Testis (tissue), 3 donors: Measurements from ENCODE around the gene KLK14. TPM values are rescaled to one million over a fixed set of nuclear protein-coding genes. Genes with fewer than 3 reads are reported as not detected.

Experiments
- DNase-seq: peaks from one replicate; pipeline ENCODE4 v3.0.0-alpha.2; 2019
- H3K27ac ChIP-seq, 2 donors: fragments of 200-600 bp; sonication (generic); one replicate each; pipeline ENCODE4 v1.5.1; 2019
- H3K27me3 ChIP-seq: fragments of 200-600 bp; sonication (generic); one replicate; pipeline ENCODE4 v1.5.1; 2019
- H3K36me3 ChIP-seq: fragments of 200-600 bp; sonication (generic); one replicate; pipeline ENCODE4 v1.5.1; 2017; ENCODE audit warnings: low read depth; ENCODE audit errors: missing control alignments
- H3K4me1 ChIP-seq: fragments of 200-600 bp; sonication (generic); one replicate; pipeline ENCODE4 v1.5.1; 2019
- H3K4me3 ChIP-seq, 2 donors: fragments of 200-600 bp; sonication (generic); one replicate each; pipeline ENCODE4 v1.5.1; 2017 to 2019
- H3K9me3 ChIP-seq: fragments of 200-600 bp; sonication (generic); one replicate; pipeline ENCODE4 v1.5.1; 2017
- POLR2A ChIP-seq: fragments of 450-650 bp; IDR thresholded peaks from one replicate; pipeline ENCODE4 v1.6.1; 2017; ENCODE audit warnings: antibody characterized with exemption, mild to moderate bottlenecking, moderate library complexity
- WGBS, 2 donors: methylation state at CpG; one replicate each; pipeline ENCODE4 v1.1.5; 2018; 5-methylcytosine and 5-hydroxymethylcytosine counted together
- intact Hi-C: fragments of 100-400 bp; cut with DNase I; formaldehyde crosslinking; loops from one replicate; pipeline ENCODE4 v1.15.1; 2023; ENCODE audit warnings: low total_unique reads
- polyA plus RNA-seq: library from polyadenylated mRNA; stranded (reverse); fragments of 350-450 nt; fragmentation: Illumina TruSeq; extraction: RNeasy Lipid Tissue Mini Kit (QIAGEN cat#74804); gene quantifications from one replicate; pipeline ENCODE4 v1.2.3, GENCODE V29; 2014; ENCODE audit warnings: low read depth, low replicate concordance; ENCODE audit not compliant: insufficient read depth
- total RNA-seq, 2 donors: library from RNA; depleted of rRNA; stranded (reverse); fragments of >200 nt; gene quantifications; one replicate each; pipeline ENCODE4 v1.2.3, GENCODE V29; 2016
- TF ChIP-seq, protein P1 (sequence below), 3 experiments: fragments of 450-650 bp in 2 of 3; fragments of 200-600 bp in 1 of 3; sonication (generic) in 1 of 3; IDR thresholded peaks; one replicate each; pipeline ENCODE4 v1.5.1; 2016 to 2019; ENCODE audit warnings: antibody characterized with exemption in 3 of 3, mild to moderate bottlenecking in 2 of 3, moderate library complexity in 1 of 3

KLK14 gene
- total and polyA plus RNA-seq, 3 donors from 2014 or later, result 0.63 to 1.4 TPM; not detected in 1

DNA sequence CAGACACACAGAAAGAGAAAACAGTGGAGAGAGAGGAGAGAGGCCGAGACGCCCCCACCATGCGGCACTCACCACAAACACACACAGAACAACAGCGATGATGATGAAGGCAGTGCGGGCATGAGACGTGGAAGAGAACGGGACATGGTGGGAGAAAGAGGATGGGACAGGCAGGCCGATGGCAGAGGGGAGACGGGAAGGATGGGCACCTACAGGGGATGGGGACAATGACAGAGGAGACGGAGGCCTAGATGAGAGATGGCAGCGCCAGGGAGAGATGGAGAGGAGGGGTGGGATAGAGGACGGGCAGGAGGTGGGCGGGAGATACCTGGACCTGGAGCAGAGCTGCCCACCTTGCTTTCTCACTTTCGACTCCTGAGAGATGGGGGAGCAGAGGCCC, 1.1 kb upstream of the KLK14 start:
- Histone ChIP-seq H3K4me1 (no peaks in the 10 kb centered on the region), H3K27me3 (no peaks in the 10 kb centered on the region), H3K27ac (no peak overlapping the region), H3K9me3 (no peaks in the 10 kb centered on the region), H3K4me3 (no peak overlapping the region), H3K36me3 (no peaks in the 10 kb centered on the region)
- DNase-seq, result no peak
- WGBS, 2 donors, result 85 to 92% methylated on average over 14 of the region's 14 CpGs
- TF ChIP-seq POLR2A, result no peak
- TF ChIP-seq, protein P1, sequence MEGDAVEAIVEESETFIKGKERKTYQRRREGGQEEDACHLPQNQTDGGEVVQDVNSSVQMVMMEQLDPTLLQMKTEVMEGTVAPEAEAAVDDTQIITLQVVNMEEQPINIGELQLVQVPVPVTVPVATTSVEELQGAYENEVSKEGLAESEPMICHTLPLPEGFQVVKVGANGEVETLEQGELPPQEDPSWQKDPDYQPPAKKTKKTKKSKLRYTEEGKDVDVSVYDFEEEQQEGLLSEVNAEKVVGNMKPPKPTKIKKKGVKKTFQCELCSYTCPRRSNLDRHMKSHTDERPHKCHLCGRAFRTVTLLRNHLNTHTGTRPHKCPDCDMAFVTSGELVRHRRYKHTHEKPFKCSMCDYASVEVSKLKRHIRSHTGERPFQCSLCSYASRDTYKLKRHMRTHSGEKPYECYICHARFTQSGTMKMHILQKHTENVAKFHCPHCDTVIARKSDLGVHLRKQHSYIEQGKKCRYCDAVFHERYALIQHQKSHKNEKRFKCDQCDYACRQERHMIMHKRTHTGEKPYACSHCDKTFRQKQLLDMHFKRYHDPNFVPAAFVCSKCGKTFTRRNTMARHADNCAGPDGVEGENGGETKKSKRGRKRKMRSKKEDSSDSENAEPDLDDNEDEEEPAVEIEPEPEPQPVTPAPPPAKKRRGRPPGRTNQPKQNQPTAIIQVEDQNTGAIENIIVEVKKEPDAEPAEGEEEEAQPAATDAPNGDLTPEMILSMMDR (IDR thresholded peaks at IDR 0.05), result no peak
- intact Hi-C loops, result loop anchor here (10.0 kb wide), 1 partner anchor 59 kb away; the partner anchor contains the start of gene KLK11

DNA sequence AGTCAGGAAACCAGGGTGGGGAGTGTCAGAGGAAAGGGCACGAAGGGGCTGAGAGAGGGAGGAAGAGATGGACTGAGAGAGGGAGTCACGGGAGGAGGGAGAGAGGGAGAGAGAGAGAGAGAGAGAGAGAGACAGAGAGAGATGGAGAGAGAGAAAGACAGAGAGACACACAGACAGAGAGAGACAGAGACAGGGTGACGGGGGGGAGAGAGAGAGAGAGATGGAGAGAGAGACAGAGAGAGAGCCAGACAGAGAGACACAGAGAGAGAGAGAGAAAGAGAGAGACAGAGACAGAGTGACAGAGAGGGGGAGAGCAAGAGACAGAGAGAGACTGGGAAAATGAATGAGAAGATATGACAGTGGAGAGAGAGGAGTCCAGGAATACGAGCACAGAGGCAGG, 494 bp upstream of the KLK14 start:
- Histone ChIP-seq H3K9me3 (no peaks in the 10 kb centered on the region), H3K4me1 (no peaks in the 10 kb centered on the region), H3K4me3 (no peak overlapping the region), H3K36me3 (no peaks in the 10 kb centered on the region), H3K27me3 (no peaks in the 10 kb centered on the region), H3K27ac (no peak overlapping the region)
- TF ChIP-seq, protein P1 (IDR thresholded peaks at IDR 0.05), result no peak
- TF ChIP-seq POLR2A, result no peak
- 57 to 66% methylated on average over 4 of the region's 4 CpGs for WGBS, 2 donors
- no peak for DNase-seq
- intact Hi-C loops, result loop anchor here (10.0 kb wide), 1 partner anchor 58 kb away; the partner anchor contains the start of gene KLK11

DNA sequence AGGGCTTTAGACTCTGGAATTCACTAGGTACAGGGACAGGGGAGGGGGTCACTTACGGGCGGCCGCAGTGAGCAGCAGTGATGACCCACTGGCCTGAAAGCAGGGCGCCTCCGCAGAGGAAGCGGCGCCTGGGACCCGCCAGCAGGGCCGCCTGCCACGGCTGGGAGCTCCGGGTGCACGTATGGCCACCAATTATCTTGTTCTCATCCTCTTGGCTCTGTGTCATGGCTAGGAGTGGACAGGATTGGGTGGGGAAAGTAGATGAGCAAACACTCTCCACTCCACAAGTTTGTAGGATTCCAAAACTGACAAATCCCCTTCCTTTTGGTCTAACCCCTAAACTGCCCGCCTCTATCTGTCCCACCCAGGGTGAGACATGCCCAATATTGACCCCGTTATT, 1.2 kb downstream of the KLK14 start:
- Histone ChIP-seq H3K27ac (no peak overlapping the region), H3K4me3 (no peak overlapping the region), H3K27me3 (no peaks in the 10 kb centered on the region), H3K4me1 (no peaks in the 10 kb centered on the region), H3K36me3 (no peaks in the 10 kb centered on the region), H3K9me3 (no peaks in the 10 kb centered on the region)
- TF ChIP-seq, protein P1 (IDR thresholded peaks at IDR 0.05), result no peak
- TF ChIP-seq POLR2A, result no peak
- no peak for DNase-seq
- 90 to 91% methylated on average over 14 of the region's 14 CpGs for WGBS, 2 donors
- intact Hi-C loops, result loop anchor here (10.0 kb wide), 1 partner anchor 57 kb away; the partner anchor contains the start of gene KLK11

DNA sequence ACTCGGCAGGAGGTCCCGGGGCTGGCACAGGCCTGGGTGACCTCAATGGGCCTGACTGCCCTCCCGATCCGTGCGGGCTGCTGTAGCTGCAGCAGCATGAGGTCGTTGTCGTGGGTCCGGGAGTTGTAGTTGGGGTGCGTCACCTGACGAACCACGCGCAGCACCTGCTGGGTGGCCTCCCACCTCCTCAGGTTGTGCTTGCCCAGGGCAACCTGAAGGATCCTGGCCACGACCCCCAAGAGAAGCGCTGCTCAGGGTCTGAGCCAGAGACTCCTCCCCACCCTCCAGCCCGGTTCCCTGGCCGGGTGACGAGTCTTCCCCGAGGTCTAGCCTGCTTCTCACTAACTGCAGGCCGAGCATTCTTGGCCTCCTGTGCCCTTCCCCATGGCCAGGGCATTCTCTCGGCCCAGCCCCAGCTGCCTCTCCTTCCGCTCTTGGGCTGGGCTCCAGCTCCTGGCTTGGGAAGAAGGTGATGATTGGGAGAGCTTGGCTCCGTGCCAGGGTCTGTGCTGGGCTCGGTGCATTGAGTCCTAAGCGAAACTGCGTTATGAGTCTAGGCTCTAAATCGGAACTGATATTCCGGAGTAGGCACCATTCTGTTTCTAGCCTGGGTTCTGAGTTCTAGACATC, 3.1 kb downstream of the KLK14 start:
- H3K27me3 ChIP-seq, result no peaks in the 10 kb centered on the region
- DNase-seq, result no peak
- H3K4me1 ChIP-seq, result no peaks in the 10 kb centered on the region
- no peak overlapping the region for H3K4me3 ChIP-seq
- H3K27ac ChIP-seq, result no peak overlapping the region
- no peaks in the 10 kb centered on the region for H3K9me3 ChIP-seq
- no peaks in the 10 kb centered on the region for H3K36me3 ChIP-seq
- WGBS, 2 donors, result 54 to 73% methylated on average over 9 to 27 of the region's 27 CpGs
- TF ChIP-seq POLR2A, result no peak
- intact Hi-C loops, result loop anchor here (10.0 kb wide), 1 partner anchor 55 kb away; the partner anchor contains the start of gene KLK11

DNA sequence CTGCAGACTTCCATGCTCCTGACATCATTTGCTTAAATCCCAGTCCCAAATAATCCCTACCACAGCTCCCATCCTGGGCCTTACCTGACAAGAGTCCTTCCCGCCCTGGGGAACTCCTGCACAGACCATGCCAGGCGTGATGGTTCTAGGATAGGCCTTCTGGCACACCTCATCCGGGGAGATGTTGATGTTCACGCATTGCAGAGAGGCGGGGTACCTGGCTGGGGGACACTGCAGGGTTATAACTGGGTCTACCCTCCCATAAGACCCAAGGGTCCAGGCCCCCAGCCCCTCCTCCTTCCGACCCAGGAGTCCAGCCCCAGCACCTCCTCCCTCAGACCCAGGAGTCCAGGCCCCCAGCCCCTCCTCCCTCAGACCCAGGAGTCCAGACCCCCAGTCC, 4.0 kb downstream of the KLK14 start:
- H3K27ac ChIP-seq, result no peak overlapping the region
- H3K4me3 ChIP-seq, result no peak overlapping the region
- no peak for TF ChIP-seq POLR2A
- TF ChIP-seq, protein P1 (IDR thresholded peaks at IDR 0.05), result no peak
- no peak for DNase-seq
- H3K36me3 ChIP-seq, result no peaks in the 10 kb centered on the region
- H3K4me1 ChIP-seq, result no peaks in the 10 kb centered on the region
- WGBS, 2 donors, result 94 to 100% methylated on average over 6 of the region's 6 CpGs
- no peaks in the 10 kb centered on the region for H3K9me3 ChIP-seq
- intact Hi-C loops, result no loop called here
- H3K27me3 ChIP-seq, result no peaks in the 10 kb centered on the region
